Keratinocyte (primary cell): ENCODE data around the gene GABRB2.

Experiments
- EZH2 ChIP-seq: IDR thresholded peaks from one replicate; pipeline ENCODE4 v1.6.1; 2012; ENCODE audit warnings: inconsistent platforms, mild to moderate bottlenecking, low read length, moderate library complexity
- TF ChIP-seq, protein P1 (sequence below), 3 experiments: IDR thresholded peaks in 1 of 3; conservative IDR thresholded peaks in 1 of 3; optimal IDR thresholded peaks in 1 of 3; 2 replicates in 2 of 3; 3 replicates in 1 of 3; pipeline versions ENCODE3 to v1.5.1; 2011; ENCODE audit warnings: low read length in 3 of 3, mild to moderate bottlenecking in 3 of 3, moderate library complexity in 2 of 3, control low read depth in 1 of 3, inconsistent platforms in 1 of 3; ENCODE audit not compliant: insufficient read depth in 2 of 3; ENCODE audit errors: extremely low read depth in 1 of 3

DNA sequence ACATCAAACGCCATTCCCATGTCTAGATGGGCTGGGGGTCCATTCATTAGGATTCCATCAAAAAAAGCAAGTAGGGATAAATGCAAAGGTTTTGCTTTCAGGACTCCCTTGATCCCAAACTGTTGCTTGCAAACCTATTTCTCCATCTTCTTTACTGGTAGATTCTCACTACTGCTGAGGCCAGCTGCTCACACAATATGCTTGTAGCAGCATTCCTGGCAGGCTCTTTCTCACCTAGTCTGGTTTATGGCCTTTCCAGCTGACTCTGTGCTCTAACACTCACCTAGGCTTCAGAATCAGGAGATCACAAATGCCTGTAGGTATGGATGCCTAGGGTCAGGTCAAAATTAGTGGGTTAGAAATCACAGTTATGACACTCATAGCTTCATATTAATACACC lies 274.7 kb downstream of the GABRB2 start:
- TF ChIP-seq, protein P1, sequence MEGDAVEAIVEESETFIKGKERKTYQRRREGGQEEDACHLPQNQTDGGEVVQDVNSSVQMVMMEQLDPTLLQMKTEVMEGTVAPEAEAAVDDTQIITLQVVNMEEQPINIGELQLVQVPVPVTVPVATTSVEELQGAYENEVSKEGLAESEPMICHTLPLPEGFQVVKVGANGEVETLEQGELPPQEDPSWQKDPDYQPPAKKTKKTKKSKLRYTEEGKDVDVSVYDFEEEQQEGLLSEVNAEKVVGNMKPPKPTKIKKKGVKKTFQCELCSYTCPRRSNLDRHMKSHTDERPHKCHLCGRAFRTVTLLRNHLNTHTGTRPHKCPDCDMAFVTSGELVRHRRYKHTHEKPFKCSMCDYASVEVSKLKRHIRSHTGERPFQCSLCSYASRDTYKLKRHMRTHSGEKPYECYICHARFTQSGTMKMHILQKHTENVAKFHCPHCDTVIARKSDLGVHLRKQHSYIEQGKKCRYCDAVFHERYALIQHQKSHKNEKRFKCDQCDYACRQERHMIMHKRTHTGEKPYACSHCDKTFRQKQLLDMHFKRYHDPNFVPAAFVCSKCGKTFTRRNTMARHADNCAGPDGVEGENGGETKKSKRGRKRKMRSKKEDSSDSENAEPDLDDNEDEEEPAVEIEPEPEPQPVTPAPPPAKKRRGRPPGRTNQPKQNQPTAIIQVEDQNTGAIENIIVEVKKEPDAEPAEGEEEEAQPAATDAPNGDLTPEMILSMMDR (optimal IDR thresholded peaks at IDR 0.05 in 1 of 3, IDR thresholded peaks at IDR 0.05 in 1 of 3, conservative IDR thresholded peaks at IDR 0.05 in 1 of 3; ENCODE audit: extremely low read depth in 1 of 3, insufficient read depth in 2 of 3, low read length in 3 of 3), result no peak
- no peak for TF ChIP-seq EZH2
